GM18867 (cell line): ENCODE measurements around the gene MRPL55.

Source experiments
- ATAC-seq: cut with Tn5 transposase; IDR thresholded peaks from one replicate; pipeline ENCODE4 v1.9.1; 2021; ENCODE audit warnings: mild to moderate bottlenecking, moderate library complexity; ENCODE audit not compliant: unreplicated experiment

Gene MRPL55

DNA sequence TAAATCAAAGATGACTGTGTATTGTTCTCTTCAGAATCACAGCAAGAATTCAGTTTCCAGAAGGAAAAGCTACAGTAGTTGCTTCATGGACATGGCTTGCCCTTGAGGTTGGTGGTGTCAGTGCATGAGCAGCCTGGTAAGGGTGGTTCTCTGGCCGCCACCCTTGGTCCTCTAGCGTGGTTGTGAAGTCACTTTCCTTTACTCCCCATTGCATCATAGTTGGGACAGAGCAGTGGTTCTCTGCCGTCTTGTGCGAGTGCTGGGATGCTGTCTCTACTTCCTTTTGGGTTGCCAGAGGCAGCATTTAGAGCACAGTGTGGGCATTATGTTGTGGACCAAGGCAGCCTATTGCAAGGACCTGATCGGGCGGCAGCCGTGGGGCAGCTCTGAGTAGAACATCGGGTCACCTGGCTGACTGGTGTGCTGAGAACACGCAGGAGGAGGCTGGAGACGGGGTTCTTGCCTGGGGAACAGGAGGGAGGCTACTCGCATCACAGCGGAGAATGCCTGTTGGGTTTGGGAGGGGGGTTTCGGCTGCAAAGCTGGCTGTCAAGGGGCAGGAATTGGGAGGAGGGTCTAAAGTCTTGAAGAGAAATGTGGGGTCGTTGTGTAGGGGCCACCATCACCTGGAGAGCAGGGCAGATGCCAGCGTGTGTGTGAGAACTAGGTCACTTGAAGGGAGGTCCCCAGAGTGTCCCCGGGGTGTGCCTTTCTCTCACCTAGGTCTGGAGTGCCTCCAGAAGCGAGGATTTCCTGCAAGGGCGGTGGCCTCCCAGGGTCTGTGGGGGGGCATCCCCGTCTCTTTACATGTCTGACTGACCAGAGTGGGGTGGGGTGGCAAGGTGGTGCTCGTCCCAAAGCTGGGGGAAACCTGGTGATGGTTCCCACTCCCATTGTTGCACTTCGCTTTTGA lies 20.3 kb downstream of the MRPL55 start:
- no peak for ATAC-seq

DNA sequence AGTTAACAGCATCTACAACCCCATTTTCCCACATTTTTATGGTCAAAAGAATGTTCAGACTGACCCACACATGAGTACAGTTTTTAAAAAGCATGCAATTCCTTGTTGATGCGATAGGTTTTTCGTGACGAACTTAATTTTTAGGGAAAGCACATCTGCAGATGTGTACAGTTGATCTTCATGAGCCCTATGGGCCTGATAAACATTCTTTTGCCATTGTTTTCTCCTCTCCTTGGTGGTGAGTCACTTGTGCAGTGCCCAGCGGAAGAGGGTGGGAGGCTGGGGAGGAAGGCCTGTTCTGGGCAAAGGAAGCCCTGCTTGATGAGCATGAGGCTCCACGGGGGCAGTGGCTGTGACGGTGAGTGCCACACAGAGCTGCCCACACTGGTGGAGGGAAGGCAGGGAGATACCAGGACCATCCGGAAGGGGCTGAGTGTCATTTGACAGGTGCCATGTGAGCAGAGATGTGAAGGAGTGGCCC lies 21.3 kb downstream of the MRPL55 start:
- ATAC-seq = no peak

DNA sequence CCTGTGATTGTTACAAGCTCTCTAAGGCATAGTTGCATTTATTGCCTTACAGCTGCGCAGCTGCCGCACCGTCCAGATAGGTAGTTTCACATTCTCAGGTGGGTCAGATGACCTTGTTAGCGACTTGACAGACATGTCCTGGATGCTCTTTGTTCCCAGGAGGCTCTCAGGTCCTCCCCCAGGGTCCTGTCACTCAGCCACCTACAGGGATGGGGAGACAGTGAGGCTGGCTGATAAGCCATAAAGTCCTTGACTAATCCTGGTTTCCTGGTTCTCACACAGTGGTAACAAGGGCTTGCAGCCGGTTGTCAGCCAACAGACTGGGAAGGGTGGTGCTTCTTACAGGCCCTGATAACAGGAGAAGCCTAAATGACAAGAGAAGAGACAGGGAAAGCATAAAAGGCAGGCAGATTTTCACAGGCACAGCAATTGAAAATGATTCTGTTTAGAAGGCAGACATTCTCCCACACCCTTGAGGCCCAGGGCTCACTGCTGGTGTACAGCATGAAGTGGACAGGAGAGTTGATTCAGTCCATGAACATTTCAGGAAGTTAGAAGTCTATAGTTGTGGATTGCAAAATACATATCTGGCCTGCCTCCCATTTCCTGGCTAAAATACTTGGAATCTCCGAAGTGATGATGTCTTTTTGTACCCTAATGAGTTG lies 23.7 kb downstream of the MRPL55 start:
- ATAC-seq = no peak

- no peak for ATAC-seq
Observed at GRCh38 chr1:228084797-228085196, 24.3 kb downstream of the MRPL55 start.

DNA sequence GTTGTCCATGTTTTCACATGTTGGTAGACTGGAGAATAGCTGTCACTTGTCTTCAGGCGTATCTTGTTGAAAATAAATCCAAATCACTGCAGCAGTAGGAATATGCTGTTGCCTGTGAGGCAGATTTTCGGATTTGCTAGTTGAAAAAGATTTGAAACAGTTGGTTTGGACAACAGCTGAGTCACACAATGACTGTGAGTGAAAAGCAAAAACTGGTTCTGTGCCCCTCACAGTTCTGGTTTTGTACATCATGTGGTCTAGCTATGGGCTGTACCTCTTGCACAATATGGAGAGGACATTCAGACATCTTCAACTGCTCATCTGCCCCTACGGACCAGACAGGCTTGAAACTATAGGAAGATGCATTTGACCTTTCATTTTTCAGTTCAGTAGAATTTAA lies 24.8 kb downstream of the MRPL55 start:
- no peak for ATAC-seq

- no peak for ATAC-seq
Observed at GRCh38 chr1:228083871-228084278, 25.2 kb downstream of the MRPL55 start.

DNA sequence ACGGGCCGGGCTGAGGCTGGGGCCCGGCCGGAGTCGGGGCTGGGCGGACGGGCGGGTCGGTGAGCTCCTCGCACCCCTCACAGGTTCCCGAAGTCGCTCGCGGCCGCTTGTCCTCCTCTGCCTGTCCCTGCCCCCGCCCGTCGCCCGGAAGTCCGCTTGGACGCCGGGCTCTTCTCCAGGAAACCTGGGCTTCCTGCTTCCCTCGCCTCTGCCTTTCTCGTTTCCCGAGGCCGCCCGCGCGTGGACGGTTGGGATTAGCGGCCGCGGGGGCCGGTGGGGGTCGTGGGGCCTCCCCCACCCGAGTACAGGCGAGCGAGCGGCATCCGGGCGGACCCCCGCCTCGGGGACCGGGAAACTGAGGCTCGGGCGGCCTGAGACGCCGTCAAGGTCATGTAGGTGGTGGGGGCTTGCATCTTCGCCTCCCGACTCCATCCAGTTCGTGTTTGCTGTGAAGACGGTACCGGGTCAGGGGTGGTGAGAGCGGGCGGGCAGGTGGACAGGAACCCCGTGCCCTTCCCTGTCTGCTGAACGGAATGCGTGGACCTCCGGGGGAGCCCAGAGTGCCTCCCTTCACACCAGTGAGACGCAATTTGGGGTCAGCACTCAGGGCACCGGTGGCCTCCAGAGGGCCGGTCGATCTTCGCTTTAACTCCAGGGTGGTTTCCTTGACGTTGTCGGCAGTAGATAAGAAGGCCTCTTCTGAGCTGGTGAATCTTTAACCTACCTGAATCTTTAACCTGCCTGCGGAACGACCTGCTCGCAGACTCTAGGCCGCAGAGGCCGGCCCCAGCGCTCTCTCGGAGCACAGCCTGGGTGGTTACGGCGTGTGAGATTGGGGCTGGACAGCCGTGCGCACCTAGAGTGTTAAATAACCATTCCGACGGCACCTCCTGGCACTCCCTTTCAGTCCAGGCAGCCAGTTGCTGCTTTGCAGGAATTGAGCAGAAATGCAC lies 25.9 kb downstream of the MRPL55 start:
- peak; percentile 23 for ATAC-seq

- peak; percentile 75 for ATAC-seq
Observed at GRCh38 chr1:228082214-228082917, 26.7 kb downstream of the MRPL55 start, which contains the start of gene ARF1. TSS of gene ARF1 (plus strand) at chr1:228082708. CDS start at chr1:228097115, 14,407 bp downstream.

DNA sequence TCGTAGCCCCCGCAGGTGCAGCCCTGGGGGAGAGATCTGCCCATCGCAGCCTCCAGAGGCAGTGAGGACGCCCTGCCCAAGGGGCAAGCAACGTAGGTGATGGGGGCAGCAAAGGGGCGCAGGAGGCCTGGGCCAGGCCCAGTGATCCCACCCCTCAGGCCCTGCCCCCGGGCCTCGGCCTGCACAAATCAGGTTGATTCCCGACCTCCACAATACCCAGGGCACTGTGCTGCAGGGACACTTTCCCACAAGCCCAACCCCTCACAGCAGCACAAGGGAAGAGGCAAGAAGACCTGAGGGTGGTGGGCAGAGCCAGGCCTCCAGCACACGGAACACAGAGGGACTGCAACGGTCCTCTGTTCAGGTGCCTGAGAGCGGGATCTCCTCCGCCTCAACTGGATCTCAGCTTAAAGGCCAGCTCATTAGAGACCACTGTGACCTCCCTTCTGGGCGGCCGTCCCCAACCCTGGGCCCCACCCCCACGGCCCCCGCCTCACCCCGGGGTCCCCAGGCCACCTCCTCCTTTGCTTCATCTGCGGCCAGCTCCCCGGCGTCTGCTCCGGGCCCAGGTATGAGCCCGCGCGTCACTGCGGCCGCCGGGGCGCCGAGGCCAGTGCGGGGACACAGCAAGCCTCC lies 27.4 kb downstream of the MRPL55 start:
- ATAC-seq = peak; percentile 8

GRCh38 chr1:228081144-228081543 lies 28.0 kb downstream of the MRPL55 start:
- ATAC-seq = no peak

DNA sequence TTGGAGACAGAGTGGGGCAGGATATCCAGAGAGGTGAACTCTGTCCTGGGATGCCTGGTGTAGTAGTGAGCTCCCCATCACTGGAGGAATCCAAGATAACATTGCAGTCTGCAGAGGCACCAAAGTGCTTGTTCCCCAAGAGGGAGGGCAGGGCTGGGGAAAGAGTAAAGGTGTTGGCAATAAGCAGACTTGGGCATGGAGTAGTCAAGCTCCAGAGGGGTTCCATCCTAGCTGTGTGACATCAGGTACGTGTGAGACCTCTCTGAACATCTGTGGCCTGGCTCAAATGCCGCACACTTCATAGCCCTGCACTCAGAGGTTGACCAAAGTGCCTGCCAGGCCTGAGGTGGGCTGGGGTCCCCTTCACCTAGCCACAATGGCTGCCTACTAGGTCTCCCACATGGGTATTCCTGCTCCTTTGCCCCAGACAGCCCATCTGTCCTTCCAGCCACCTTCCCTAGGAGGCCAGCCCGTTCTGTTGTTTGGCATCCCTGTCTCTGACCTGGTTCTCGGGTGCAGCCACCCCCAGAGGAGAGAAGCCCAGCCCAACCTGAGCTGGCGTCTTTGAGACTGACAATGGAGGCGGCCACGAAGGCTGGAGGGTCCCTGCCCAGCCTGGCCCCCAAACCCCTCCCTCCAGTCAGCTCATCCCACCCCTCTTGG lies 29.4 kb downstream of the MRPL55 start:
- no peak for ATAC-seq

DNA sequence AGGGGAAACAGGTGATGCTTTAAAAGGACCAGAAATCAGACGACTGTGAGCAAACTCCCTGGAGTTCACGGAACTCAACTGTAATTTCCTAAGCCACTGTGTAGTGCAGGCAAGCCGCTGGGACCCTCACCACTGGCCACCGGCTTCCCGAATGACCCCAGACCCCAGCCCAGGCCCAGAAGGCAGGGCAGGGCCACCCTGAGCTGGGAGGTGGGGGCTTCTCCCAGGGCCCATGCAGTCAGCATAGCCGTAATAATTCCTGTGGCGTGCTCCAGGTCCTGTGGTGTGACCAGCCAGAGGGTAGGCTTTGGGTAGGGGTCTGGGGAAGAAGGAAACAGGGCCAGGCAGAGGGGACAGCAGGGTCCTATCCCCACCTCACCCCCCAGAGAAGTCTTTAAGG lies 30.1 kb downstream of the MRPL55 start:
- ATAC-seq = no peak

- no peak for ATAC-seq
Observed at GRCh38 chr1:228077565-228078330, 31.4 kb downstream of the MRPL55 start.

DNA sequence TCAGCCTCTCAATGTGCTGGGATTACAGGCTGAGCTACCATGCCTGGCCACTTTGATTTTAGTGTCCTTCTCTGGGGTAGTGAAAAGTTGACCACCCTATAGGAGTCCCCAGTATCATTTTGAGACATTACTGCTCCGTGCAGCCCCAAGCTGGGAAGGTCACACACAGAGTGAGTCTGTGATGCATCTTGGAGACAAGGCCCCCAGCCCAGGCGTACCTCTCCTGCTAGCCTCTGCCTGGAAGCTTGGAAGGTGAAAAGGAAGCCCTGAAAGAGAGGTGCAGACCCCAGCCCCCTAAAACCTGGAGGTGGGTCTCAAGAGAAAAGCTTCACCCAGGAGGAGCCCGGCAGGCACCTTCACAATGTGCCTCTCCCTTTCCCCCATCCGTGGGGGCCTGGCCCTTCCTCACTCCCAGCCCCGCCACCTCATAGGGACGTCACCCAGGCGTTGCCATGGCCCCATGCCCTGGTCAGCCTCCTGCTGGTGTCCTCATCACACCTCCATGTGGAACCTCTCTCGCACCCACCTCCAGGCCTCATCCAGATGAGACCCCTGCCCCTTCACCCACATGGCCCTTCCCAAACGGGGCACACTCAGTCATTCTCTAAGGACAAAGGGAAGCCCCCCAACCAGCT lies 32.2 kb downstream of the MRPL55 start:
- ATAC-seq = no peak

- no peak for ATAC-seq
Observed at GRCh38 chr1:228075801-228076271, 33.3 kb downstream of the MRPL55 start.

- no peak for ATAC-seq
Observed at GRCh38 chr1:228074954-228075730, 34.0 kb downstream of the MRPL55 start.
